ENCODE measurements around the gene VSIG4. TPM values are rescaled to one million over a fixed set of nuclear protein-coding genes. Genes with fewer than 3 reads are reported as not detected.

VSIG4 gene
- total RNA-seq, 4 donors from 2014 or later: 29.4 to 84.3 (median 34.0) TPM

DNA sequence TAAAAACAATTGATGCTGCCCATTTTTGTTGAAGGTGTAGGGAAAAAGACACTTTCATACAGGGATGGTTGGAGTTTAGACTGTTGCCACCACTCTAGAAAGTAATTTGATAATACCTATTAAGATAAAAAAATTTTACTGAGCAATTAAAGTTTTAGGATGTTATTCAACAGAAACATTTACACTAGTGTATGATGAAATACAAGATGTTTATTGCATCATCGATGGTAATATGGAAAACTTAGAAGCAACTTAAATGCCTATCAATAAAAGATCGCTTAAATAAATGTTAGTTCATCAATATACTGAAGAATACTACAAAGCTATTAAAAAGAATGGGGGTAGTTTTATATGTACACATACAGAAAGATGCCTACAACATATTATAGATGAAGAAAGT is 9.2 kb upstream of the VSIG4 start:
- no peaks in the 10 kb centered on the region for H3K36me3 ChIP-seq
- no peaks in the 10 kb centered on the region for H3K9me3 ChIP-seq
- H3K4me1 ChIP-seq: no peaks in the 10 kb centered on the region
- intact Hi-C loops (cut with DNase I): no loop called here
- WGBS, 2 donors: 44 to 96% methylated on average over 2 of the region's 2 CpGs
- no peaks in the 10 kb centered on the region for H3K27me3 ChIP-seq
- TF ChIP-seq POLR2A (IDR thresholded peaks at IDR 0.05): no peak
- TF ChIP-seq, protein P1, sequence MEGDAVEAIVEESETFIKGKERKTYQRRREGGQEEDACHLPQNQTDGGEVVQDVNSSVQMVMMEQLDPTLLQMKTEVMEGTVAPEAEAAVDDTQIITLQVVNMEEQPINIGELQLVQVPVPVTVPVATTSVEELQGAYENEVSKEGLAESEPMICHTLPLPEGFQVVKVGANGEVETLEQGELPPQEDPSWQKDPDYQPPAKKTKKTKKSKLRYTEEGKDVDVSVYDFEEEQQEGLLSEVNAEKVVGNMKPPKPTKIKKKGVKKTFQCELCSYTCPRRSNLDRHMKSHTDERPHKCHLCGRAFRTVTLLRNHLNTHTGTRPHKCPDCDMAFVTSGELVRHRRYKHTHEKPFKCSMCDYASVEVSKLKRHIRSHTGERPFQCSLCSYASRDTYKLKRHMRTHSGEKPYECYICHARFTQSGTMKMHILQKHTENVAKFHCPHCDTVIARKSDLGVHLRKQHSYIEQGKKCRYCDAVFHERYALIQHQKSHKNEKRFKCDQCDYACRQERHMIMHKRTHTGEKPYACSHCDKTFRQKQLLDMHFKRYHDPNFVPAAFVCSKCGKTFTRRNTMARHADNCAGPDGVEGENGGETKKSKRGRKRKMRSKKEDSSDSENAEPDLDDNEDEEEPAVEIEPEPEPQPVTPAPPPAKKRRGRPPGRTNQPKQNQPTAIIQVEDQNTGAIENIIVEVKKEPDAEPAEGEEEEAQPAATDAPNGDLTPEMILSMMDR (IDR thresholded peaks at IDR 0.05): no peak
- DNase-seq: no peak
- H3K27ac ChIP-seq: no peak overlapping the region
- no peak overlapping the region for H3K4me3 ChIP-seq (replicated peaks in 1 of 3)

DNA sequence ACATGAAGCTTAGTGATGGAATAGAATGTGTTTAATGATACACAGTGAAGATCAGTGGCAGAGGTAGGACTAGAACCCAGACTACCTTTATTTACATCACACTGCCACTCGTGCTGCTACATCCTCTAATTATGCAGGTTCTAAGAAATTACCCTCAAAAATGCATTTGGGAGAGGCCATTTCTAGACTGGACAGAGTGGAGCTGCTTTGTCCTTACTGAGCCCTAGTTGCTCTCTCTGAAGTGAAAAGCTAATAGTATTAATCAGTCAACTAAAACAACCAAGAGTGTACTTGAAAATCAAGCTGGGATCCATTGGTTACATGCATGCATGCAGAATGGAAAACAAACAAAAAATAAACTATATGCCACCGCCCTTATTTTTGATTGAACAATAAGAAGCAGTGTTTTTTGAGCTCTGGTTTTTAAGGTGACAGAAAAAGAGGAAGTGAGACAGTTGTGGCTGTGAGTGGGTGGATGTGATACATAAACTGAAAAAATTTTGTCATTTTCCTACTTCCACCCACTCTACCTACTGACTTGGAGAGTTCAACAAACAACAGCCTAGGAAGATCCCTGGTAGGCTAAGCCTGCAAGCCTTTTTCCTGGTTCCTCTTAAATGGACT is 6.8 kb upstream of the VSIG4 start:
- Histone ChIP-seq H3K4me3 (replicated peaks in 1 of 3) (no peak overlapping the region), H3K27ac (no peak overlapping the region), H3K36me3 (no peaks in the 10 kb centered on the region), H3K4me1 (no peaks in the 10 kb centered on the region), H3K9me3 (no peaks in the 10 kb centered on the region), H3K27me3 (no peaks in the 10 kb centered on the region)
- WGBS, 2 donors: 59 to 90% methylated on average over 1 to 2 of the region's 2 CpGs
- DNase-seq: no peak
- intact Hi-C loops (cut with DNase I): no loop called here
- TF ChIP-seq POLR2A (IDR thresholded peaks at IDR 0.05): no peak
- TF ChIP-seq, protein P1 (IDR thresholded peaks at IDR 0.05): no peak

DNA sequence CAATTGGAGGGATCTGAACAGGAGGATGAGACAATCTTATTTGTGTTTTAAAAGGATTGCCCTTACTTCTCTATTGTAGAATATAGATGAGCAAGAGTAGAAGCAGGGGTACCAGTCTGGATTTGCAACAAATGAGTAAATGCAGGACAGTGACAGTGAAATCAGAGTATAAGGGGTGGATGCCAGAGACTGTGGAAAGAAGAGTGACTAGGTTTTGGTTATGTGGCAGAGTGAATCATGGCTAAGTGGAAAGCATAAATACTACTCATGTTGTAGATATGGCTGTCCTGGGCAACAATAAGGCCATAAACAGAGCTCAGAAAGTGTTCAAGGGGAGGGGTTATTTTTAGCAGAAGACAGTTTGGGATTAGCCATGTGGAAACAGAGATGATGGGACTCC is 6.0 kb upstream of the VSIG4 start:
- Histone ChIP-seq H3K27ac (no peak overlapping the region), H3K36me3 (no peaks in the 10 kb centered on the region), H3K27me3 (no peaks in the 10 kb centered on the region), H3K9me3 (no peaks in the 10 kb centered on the region), H3K4me1 (no peaks in the 10 kb centered on the region), H3K4me3 (replicated peaks in 1 of 3) (no peak overlapping the region)
- no peak for TF ChIP-seq POLR2A (IDR thresholded peaks at IDR 0.05)
- TF ChIP-seq, protein P1 (IDR thresholded peaks at IDR 0.05): no peak
- DNase-seq: no peak
- intact Hi-C loops (cut with DNase I): no loop called here

DNA sequence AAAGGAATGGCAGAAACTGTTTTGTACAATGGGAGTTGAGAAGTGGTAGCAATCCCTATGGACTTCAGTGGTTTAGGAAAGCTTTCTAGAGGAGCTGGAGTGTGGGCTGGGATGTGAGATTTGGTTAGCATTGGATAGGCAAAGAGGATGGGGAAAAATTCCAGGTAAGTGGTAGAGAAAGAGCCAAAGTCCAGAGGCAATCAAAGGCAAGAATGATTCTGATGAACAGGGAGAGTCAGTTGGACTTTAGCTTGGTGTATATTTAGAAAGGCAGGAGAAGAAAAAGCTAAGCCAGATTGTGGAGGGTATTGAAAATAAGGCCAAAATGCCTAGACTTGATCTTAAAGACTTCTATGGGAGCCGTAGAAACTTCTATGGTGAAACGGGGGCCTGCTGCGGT is 3.7 kb upstream of the VSIG4 start:
- H3K9me3 ChIP-seq: no peaks in the 10 kb centered on the region
- H3K4me1 ChIP-seq: no peaks in the 10 kb centered on the region
- no peaks in the 10 kb centered on the region for H3K36me3 ChIP-seq
- intact Hi-C loops (cut with DNase I): no loop called here
- no peak overlapping the region for H3K4me3 ChIP-seq (replicated peaks in 1 of 3)
- H3K27ac ChIP-seq: no peak overlapping the region
- 64 to 98% methylated on average over 3 of the region's 3 CpGs for WGBS, 2 donors
- no peak for TF ChIP-seq POLR2A (IDR thresholded peaks at IDR 0.05)
- TF ChIP-seq, protein P1 (IDR thresholded peaks at IDR 0.05): no peak
- H3K27me3 ChIP-seq: no peaks in the 10 kb centered on the region
- no peak for DNase-seq

DNA sequence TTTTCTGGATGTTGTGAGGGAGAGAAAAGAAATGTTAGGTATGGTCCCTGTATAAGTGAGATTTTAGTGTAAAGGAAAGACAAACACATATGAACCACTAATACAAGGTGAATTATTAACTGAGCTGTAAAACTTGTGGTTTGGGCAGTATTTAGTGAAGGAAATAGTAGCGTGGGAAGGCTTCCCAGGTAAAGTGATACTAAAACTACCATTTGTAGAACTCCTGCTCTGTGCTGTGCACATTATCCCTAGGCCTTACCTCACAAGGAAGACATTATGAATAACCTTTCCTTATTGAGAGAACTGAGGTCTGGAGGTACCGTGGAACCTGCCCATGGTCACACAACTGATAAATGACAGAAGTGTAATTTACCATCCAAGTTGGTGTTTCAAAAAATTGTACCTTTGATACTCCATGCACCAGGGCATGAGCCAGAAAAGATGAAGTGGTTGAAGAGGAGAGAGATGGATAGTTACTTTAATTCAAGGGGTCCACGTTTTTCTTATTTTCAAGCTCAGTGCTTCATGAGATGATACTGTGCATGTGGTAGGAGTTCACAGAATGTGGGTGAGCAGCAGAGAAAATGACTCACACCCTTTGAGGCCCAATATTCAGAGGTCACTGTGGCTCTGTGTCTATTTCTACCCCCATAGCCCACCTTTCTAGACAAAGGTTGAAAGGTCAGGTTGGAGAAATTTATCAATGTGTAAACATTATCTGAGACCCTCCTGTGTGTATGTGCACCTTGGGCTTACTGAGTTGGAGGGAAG is 2.6 kb upstream of the VSIG4 start:
- Histone ChIP-seq H3K27ac (no peak overlapping the region), H3K4me3 (replicated peaks in 1 of 3) (no peak overlapping the region), H3K4me1 (no peaks in the 10 kb centered on the region), H3K36me3 (no peaks in the 10 kb centered on the region), H3K27me3 (no peaks in the 10 kb centered on the region), H3K9me3 (no peaks in the 10 kb centered on the region)
- TF ChIP-seq, protein P1 (IDR thresholded peaks at IDR 0.05): no peak
- TF ChIP-seq POLR2A (IDR thresholded peaks at IDR 0.05): no peak
- DNase-seq: no peak
- intact Hi-C loops (cut with DNase I): no loop called here
- WGBS, 2 donors: 66 to 80% methylated on average over 3 of the region's 3 CpGs

Measured in thyroid gland (tissue), 4 donors.